Measurements from ENCODE around the gene ARFGAP1.

The ARFGAP1 gene

GRCh38 chr20:63267691-63268090 is 4.9 kb upstream of the ARFGAP1 start:
- no peaks in the 10 kb centered on the region for H3K27me3 ChIP-seq (ENCODE audit: insufficient read depth, low read length, poor library complexity, severe bottlenecking)
- no peak overlapping the region for H3K9ac ChIP-seq (ENCODE audit: low read depth, low read length, poor library complexity, severe bottlenecking)
- no peaks in the 10 kb centered on the region for H3K4me1 ChIP-seq (ENCODE audit: insufficient read depth, low read length, poor library complexity, severe bottlenecking)
- H3K9me2 ChIP-seq (replicated peaks; ENCODE audit: low read depth, low read length), result no peaks in the 10 kb centered on the region
- H3K4me3 ChIP-seq (ENCODE audit: low read length, poor library complexity, severe bottlenecking), result no peak overlapping the region
- no peaks in the 10 kb centered on the region for H4K20me1 ChIP-seq (ENCODE audit: insufficient read depth, low read length, poor library complexity, severe bottlenecking)
- no peak overlapping the region for H2AFZ ChIP-seq (ENCODE audit: low read length)
- H3K79me2 ChIP-seq (ENCODE audit: insufficient read depth, low read length), result peaks cover under 1% of the 10 kb centered on the region; the same call in 1 of the 2 replicates
- no peaks in the 10 kb centered on the region for H3K36me3 ChIP-seq (ENCODE audit: insufficient read depth, low read length)
- no peak overlapping the region for H3K4me2 ChIP-seq (ENCODE audit: low read depth, low read length, poor library complexity, severe bottlenecking)
- no peaks in the 10 kb centered on the region for H3F3A ChIP-seq (ENCODE audit: low read depth)
- no peaks in the 10 kb centered on the region for H3K9me3 ChIP-seq (ENCODE audit: insufficient read depth, low read depth, low read length)
- no peak for TF ChIP-seq EZH2phosphoT487 (IDR thresholded peaks at IDR 0.05; ENCODE audit: borderline replicate concordance)
- TF ChIP-seq CTCF (conservative IDR thresholded peaks at IDR 0.05; ENCODE audit: low read length), result no peak

- peaks cover 3% of the 10 kb centered on the region for H4K20me1 ChIP-seq (ENCODE audit: insufficient read depth, low read length, poor library complexity, severe bottlenecking)
- TF ChIP-seq CTCF (conservative IDR thresholded peaks at IDR 0.05; ENCODE audit: low read length) (no peak), EZH2phosphoT487 (IDR thresholded peaks at IDR 0.05; ENCODE audit: borderline replicate concordance) (no peak)
- no peaks in the 10 kb centered on the region for H3K27me3 ChIP-seq (ENCODE audit: insufficient read depth, low read length, poor library complexity, severe bottlenecking)
- H3K4me3 ChIP-seq (ENCODE audit: low read length, poor library complexity, severe bottlenecking), result no peak overlapping the region
- H3K36me3 ChIP-seq (ENCODE audit: insufficient read depth, low read length), result no peaks in the 10 kb centered on the region
- peaks cover 6% of the 10 kb centered on the region for H3K79me2 ChIP-seq (ENCODE audit: insufficient read depth, low read length)
- H3K9me2 ChIP-seq (replicated peaks; ENCODE audit: low read depth, low read length), result no peaks in the 10 kb centered on the region
- H3K4me1 ChIP-seq (ENCODE audit: insufficient read depth, low read length, poor library complexity, severe bottlenecking), result no peaks in the 10 kb centered on the region
- H2AFZ ChIP-seq (ENCODE audit: low read length), result no peak overlapping the region
- H3F3A ChIP-seq (ENCODE audit: low read depth), result no peaks in the 10 kb centered on the region
- no peak overlapping the region for H3K9ac ChIP-seq (ENCODE audit: low read depth, low read length, poor library complexity, severe bottlenecking)
- no peak overlapping the region for H3K4me2 ChIP-seq (ENCODE audit: low read depth, low read length, poor library complexity, severe bottlenecking)
- H3K9me3 ChIP-seq (ENCODE audit: insufficient read depth, low read depth, low read length), result no peaks in the 10 kb centered on the region
These were observed 4.4 kb upstream of the ARFGAP1 start for GRCh38 chr20:63268256-63268655.

- Histone ChIP-seq H3F3A (ENCODE audit: low read depth) (no peaks in the 10 kb centered on the region), H3K9me2 (replicated peaks; ENCODE audit: low read depth, low read length) (no peaks in the 10 kb centered on the region), H4K20me1 (ENCODE audit: insufficient read depth, low read length, poor library complexity, severe bottlenecking) (peaks cover 9% of the 10 kb centered on the region), H3K4me1 (ENCODE audit: insufficient read depth, low read length, poor library complexity, severe bottlenecking) (no peaks in the 10 kb centered on the region), H3K79me2 (ENCODE audit: insufficient read depth, low read length) (peaks cover 12% of the 10 kb centered on the region), H3K4me3 (ENCODE audit: low read length, poor library complexity, severe bottlenecking) (no peak overlapping the region), H3K9ac (ENCODE audit: low read depth, low read length, poor library complexity, severe bottlenecking) (no peak overlapping the region), H3K27me3 (ENCODE audit: insufficient read depth, low read length, poor library complexity, severe bottlenecking) (no peaks in the 10 kb centered on the region), H2AFZ (ENCODE audit: low read length) (no peak overlapping the region), H3K36me3 (ENCODE audit: insufficient read depth, low read length) (no peaks in the 10 kb centered on the region), H3K4me2 (ENCODE audit: low read depth, low read length, poor library complexity, severe bottlenecking) (no peak overlapping the region), H3K9me3 (ENCODE audit: insufficient read depth, low read depth, low read length) (no peaks in the 10 kb centered on the region)
- no peak for TF ChIP-seq EZH2phosphoT487 (IDR thresholded peaks at IDR 0.05; ENCODE audit: borderline replicate concordance)
- TF ChIP-seq CTCF (conservative IDR thresholded peaks at IDR 0.05; ENCODE audit: low read length), result no peak
These were observed 3.8 kb upstream of the ARFGAP1 start for GRCh38 chr20:63268671-63269439.
